HG03108 (cell line): ENCODE measurements around the gene GNE.
"Not testable (repeated sequence)": the region's sequence is repeated elsewhere in the genome, so short reads cannot be mapped to it uniquely, and the experiment has no call there.

Source experiments
- ATAC-seq: cut with Tn5 transposase; IDR thresholded peaks from one replicate; pipeline ENCODE4 v1.9.1; 2021; ENCODE audit warnings: moderate library complexity; ENCODE audit not compliant: unreplicated experiment

The GNE gene

DNA sequence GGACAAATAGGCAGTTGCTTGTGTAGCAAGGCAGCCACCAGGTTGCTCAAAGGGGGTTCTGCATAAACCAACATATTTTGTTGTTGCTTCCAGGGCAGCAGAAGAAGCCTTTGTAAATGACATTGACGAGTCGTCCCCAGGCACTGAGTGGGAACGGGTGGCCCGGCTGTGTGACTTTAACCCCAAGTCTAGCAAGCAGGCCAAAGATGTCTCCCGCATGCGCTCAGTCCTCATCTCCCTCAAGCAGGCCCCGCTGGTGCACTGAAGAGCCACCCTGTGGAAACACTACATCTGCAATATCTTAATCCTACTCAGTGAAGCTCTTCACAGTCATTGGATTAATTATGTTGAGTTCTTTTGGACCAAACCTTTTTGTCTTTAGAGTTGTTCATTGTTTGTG lies 46.7 kb downstream of the GNE start:
- no peak for ATAC-seq

DNA sequence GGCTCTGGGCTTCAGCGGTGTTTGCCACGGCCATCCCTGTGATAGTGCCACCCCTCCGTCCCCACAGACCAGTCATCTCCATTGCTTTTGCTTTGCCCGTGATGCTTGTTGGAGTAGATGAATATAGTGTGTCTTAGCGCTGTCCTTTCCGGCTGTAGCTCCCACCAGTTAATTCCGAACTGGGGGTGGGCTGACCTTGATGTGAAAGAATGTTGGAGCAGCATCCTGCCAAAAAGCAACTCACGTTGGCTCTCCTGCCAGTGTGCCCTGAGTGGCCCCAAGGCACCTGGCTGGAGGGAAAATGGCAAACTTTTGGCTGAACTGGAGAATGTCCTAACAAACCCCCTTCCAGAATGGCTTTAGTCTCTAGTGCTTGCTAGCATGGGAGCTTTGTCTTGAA lies 47.5 kb downstream of the GNE start:
- no peak for ATAC-seq

DNA sequence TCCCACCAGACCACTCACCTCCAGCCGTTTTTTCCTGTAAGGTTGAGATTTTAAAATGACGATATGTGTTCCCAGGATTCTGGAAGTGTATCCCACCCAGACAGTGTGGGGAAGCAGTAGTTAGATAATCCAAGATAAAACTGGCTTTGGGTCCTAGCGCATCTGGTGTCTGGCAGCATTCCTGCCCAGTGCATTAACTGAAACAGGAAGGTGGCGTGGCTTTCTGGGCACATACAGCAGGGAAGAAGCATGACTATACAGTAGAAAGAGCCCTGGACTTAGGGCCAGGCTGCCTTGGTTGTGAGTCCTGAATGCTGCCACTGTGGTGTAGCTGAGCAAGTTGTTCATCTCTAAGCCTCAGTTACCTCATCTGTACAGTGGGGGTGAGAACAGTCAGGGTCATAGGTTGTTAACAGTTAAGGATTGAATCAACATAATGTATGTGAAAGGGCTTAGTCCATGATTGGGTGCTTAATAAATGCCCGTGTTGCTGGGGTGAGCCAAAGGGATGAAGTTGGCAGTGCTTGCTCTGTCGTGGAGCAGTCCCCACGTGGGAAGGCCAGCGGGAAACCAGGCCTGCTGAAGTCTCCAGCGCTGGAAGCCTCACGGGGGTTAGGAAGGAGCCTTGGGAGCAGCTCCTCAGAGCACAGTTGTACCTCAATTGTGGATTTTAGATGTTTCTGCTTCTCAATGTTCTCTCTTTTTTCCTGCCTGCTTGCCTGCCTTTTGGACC lies 49.6 kb downstream of the GNE start:
- no peak for ATAC-seq

DNA sequence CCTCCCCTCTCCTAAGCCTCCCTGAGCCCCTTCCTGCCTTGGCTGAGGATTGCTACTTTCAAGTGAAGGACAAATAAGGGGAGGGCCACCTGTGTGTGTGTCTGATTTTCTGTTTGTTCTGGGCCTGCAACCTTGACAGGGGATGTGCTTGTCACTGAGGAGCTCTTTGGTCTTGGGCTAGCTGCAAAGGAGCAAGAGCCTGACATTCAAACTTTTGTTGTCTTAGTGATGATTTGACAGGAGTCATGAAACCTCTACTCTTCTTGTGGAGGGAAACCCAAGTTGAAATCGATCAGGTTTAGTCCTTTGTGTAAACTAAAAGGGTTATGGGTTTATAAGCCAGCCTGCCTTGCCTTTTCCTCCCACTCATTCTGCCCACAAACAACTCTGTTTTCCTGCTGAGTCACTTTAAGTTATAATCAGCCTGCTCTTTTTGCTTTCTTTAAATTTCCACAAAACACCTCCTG lies 50.7 kb downstream of the GNE start:
- no peak for ATAC-seq

DNA sequence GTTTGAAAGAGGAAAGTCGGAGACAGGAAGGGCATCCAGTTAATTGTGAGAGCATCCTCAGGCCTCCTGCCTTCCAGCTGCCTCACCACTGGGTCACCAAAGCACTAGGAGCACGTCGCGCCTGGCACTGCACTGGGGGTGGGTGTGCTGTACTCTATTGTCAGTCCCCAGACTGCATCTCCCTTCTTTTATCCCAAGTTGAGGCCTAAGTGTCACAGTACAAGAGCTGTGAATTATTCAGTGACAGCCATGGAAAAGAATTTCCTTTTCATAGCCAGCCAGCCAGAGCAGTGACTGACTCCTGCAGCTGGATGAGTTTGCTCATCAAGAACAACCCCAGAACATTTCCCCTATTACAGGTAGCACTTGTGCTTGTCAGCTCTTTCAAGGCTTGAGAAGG lies 51.2 kb downstream of the GNE start:
- ATAC-seq, result no peak

DNA sequence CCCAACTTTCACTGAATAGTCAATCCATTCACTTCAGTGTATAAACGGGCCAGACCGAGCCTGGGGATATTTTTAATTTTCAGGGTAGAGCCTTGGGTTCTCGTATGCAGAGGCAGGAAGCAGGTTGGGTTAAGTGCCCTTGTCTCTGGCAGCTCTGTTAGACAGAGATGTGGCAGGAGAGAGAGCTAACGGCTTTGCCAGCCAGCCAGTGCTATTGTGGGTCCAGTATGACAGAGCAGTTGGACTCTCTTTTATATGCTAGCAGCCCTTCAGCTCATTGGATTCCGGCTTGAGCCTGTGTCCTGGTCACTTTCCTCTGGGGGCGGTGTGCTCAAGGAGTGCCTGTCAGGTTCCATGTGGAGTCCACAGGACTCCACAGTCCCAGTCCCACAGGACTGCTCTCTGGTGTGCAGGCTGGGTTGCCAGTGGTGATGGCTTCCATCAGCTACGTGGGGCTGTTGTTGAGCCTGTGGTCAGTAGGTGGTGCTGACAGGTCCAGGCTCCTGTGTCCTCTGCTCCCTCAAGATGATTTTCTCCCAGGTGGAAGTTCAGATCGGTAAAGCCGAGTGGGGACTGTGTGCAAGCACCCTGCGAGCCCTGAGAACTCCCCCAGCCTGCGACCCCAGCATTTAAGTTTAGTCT lies 53.2 kb downstream of the GNE start:
- no peak for ATAC-seq

DNA sequence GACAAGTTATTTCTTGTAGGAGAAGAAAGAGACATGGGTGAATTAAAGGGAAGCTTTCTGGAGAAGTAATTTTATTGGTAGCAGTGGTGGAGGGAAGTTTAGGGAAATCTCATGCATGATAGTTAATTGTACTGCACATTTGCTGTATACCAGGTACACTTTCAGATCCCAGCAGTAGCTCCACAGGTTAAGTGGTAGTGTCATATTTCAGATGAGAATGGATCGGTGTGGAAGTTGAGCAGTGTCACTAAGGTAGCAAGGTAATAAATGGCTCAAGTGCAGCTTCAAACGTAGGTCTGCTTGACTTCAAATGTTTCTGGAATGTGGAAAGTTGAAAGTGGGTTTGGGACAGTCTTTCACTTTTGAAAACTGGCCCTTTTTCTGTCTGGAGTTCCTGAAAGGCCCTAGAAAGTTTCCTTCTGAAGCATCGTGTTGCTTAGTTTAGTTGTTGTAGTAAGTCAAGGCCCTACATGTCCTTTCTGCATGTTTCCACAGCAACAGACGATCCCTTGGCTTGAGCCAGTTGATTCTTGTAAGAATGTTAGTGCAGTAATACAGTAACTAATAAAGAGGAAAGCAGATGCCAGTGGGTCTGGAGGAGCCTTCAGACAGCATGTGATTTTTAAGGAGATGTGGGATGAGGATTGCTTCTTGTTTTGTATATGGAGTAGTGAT lies 63.8 kb downstream of the GNE start:
- ATAC-seq, result no peak

DNA sequence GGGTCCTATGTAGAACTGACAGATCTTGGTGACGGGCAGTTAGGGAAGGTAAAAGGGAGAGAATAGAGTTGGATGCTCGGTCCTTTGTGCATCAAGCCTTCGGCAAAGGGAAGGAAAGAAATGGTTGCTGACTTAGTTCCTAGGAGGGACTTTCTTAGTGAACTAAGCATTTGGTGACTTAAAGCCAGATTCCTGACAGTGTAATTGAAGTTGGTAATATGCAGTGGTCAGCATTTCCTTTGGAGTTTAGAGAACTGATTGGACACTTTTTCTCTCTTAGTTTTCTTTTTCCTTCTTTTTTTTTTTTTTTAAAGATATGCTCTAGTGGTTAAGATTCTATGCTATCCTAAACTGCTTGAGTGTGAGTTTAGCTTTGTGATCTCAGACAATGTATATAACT lies 65.2 kb downstream of the GNE start:
- ATAC-seq, result no peak

DNA sequence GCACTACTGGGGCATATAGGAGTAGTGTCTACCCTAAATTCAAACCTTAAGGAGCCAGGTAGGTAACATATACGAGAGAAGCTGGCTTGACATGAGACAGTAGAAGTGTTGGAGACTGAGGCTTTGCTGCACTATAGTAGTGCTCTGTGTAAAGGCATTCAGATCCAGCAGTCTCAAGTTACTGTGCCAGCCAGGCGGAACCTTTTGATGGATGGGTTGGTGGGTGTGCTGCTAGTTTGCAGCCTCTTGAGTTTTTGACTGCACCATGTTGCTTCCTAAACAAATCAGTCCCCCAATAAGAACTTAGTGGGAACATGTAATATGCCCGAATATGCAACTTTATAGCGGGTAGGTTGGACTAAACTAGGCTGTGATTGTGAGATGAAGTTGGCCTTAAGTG lies 66.1 kb downstream of the GNE start:
- ATAC-seq, result no peak

DNA sequence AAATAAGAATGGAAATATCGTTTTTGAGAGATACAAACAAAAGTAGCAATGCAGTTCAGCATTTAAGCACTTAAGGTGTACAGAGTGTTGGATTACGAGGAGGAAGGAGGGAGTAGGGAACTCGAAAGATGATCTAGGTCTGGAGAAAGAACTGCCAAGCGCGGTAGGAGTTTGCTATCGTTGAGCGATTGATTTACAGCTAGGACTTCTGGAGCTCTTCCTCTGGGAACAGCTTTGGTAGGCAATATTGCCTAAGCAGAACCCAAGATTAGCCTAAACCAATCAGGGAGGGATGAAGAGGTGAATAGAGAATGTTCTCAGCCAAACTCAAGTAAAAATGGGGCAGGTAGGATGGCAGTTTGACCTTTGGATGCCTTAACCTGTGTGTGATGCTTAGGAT lies 66.6 kb downstream of the GNE start:
- ATAC-seq, result no peak

DNA sequence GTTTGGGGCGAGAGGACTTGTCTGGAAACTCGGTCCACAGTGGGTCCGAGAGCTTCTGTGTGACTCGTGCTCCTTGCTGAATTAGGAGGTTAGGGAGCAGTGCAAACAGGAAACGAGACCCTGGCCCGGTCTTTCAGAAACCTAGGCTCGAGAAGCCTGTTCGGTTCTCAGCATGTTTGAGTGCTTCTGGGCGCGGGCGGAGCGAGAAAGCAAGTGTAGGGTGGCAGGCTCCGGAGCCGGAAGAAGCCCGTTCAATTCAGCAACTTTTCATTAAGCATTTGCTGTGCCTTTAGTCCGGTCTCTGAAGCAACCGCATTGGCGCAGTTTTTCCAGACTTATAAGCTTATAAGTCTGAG lies 67.0 kb downstream of the GNE start:
- no peak for ATAC-seq

DNA sequence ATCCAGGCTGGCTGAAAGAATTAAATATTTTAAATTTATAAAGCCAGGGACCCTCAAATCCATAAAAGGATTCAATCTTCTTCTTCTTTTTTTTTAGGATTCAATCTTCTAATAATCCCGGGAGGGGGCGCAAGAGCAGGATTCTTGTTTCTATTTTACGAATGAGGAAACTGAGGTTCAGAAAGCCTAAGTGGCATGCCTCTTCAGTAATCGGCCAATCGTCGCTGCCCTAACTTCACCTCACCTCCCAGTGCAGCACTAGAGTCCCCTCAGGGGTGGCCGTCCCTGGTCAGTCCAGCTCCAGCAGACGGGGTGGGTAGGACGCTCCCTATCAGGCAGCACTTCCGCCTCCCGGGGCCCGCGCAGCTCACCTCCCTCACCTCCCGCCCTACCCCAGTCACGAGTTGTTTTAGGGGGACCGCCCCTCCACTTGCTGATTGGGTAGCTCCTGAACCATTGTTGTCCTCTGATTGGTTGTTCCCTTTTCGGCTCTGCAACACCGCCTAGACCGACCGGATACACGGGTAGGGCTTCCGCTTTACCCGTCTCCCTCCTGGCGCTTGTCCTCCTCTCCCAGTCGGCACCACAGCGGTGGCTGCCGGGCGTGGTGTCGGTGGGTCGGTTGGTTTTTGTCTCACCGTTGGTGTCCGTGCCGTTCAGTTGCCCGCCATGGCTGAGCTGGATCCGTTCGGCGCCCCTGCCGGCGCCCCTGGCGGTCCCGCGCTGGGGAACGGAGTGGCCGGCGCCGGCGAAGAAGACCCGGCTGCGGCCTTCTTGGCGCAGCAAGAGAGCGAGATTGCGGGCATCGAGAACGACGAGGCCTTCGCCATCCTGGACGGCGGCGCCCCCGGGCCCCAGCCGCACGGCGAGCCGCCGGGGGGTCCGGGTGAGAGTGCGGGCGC lies 67.6 kb downstream of the GNE start, which contains the start of gene CLTA:
Gene CLTA (plus strand): TSS at position 534 of the 902 bp plus-strand sequence. CDS start 136 bp downstream, at position 670.
- ATAC-seq, result peak; percentile 97

DNA sequence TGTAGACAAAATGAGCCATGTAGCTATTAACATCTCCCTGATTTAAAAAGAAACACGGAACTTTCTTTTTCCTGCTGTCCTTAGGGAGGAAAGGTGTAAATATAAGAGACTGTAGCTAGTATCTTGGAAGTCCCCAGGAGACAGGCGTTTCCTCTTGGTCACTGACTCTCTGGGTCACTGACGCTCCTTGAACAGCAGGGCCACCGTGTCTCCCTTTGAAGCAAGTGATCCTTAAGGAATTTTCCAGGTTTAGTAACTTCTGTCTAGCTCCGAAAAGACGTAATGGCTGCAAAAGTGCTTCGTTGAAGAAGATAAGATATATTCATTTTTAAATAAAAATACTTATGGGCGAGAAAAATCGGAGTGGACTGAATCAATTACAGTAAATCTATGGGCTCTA lies 68.3 kb downstream of the GNE start:
- ATAC-seq, result no peak

DNA sequence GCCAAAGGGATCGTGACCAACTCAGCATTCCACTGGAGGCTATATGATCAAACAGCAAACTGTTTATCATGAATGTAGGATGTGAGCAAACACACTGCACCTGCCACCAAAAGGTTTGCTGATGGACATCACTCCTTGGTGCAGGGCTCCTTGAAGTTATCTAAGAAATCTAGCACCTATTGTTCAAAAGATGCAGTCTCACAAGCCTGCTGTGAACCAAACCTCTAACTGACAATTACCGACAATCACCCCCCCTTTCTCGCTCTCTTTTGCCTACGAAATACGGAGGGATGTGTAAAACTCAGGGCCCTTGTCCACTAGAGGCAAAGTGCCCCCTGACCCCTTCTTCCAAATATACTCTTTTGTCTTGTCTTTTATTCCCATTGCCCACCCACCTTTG lies 70.0 kb downstream of the GNE start:
- ATAC-seq, result no peak

DNA sequence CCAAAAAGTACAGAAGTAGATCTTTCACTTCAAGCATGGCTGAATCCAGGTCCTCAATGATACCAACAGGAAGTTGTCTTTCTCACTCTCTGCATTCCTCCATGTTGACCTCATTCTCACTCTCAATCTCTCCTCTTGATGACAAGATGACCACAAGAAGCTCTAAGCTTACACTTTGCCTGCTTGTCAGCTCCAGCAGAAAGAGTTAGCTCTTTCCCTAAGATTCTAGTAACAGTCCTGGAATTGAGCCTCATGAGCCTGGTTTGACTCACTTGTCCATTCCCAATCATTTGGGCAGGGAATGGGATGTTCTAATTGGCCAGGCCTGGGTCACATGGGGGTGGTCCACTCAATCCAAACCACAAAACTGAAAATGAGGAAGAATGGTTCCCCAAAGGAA lies 70.8 kb downstream of the GNE start:
- ATAC-seq, result no peak

DNA sequence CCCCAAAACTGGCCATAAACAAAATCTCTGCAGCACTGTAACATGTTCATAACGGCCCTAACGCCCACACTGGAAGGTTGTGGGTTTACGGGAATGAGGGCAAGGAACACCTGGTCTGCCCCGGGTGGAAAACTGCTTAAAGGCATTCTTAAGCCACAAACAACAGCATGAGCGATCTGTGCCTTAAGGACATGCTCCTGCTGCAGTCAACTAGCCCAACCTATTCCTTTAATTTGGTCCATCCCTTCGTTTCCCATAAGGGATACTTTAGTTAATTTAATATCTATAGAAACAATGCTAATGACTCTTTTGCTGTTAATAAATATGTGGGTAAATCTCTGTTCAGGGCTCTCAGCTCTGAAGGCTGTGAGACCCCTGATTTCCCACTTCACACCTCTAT lies 78.0 kb downstream of the GNE start:
- ATAC-seq, result not testable (repeated sequence)

DNA sequence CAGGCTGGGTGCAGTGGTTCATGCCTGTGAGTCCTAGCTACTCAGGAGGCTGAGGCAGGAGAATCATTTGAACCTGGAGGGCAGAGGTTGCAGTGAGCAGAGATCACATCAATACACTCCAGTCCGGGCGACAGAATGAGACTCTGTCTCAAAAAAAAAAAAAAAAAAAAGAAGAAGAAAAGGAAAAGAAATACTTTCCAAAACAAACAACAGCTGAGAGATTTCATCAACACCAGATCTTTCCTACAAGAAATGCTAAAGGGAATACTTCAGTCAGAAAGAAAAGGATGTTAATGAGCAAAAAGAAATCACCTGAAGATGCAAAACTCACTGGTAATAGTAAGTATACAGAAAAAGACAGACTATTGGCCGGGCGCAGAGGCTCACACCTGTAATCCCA lies 80.7 kb downstream of the GNE start:
- no peak for ATAC-seq

DNA sequence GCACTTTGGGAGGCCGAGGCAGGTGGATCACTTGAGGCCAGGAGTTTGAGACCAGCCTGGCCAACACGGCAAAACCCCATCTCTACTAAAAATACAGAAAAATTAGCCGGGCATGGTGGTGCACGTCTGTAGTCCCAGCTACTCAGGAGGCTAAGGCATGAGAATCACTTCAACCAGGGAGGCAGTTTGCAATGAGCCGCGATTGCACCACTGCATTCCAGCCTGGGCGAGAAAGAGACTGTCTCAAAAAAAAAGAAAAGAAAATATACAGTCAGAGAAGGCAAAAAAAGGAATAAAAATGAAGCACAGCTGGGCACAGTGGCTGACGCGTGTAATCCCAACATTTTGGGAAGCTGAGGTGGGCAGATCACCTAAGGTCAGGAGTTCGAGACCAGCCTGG lies 81.8 kb downstream of the GNE start:
- ATAC-seq, result not testable (repeated sequence)

DNA sequence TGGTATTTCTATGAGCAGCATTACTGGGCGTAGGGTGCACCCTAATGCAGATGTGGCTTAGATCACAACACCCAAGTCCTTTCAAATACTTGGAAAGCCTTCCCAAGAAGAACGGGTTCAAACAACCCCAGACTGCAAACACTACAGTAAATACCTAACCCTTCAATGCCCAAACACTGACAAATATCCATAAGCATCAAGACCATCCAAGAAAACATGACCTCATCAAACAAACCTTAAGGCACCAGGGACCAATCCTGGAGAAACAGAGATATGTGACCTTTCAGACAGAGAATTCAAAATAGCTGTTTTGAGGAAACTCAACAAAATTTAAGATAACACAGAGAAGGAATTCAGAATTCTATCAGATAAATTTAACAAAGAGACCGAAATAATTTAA lies 83.0 kb downstream of the GNE start:
- not testable (repeated sequence) for ATAC-seq

DNA sequence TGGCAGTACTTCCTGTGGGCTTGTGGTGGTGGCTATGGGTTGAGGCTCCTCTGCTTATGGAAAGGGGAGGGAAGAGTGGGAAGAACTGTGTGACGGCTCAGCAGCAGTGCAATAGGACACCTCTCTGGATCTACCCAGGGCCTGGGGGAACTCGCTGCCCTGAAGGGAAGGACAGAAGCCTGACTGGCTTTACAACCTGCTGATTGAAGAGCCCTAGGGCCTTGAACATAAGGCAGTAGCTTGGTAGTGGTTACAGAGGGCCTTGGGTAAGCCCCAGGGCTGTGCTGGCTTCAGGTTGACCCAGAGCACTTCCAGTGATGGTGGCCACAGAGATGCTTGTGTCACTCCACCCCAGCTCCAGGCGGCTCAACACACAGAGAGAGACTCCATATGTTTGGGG lies 83.5 kb downstream of the GNE start:
- ATAC-seq, result no peak

DNA sequence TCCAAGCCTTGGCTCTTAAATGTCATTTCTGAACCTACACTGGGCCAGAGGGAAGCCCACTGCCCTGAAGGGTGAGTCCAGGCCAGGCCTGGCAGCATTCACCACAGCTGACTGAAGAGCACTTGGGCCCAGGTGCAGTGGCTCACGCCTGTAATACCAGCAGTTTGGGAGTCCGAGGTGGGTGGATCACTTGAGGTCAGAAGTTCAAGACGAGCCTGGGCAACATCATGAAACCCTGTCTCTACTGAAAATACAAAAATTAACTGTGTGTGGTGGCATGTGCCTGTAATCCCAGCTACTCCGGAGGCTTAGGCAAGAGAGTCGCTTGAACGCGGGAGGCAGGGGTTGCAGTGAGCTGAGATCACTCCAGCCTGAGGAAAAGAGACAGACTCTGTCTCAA lies 84.0 kb downstream of the GNE start:
- no peak for ATAC-seq
